ENCODE results near the gene RTP5.

GRCh38 chr2:241862093-241862492, 7.4 kb upstream of the RTP5 start:
- TF ChIP-seq CTCF (conservative IDR thresholded peaks at IDR 0.05; ENCODE audit: low read length) (no peak), EZH2phosphoT487 (IDR thresholded peaks at IDR 0.05; ENCODE audit: borderline replicate concordance) (no peak)

All from Loucy (cell line).